ENCODE results near the gene EFCAB10. TPM values are rescaled to one million over a fixed set of nuclear protein-coding genes. Genes with fewer than 3 reads are reported as not detected.

The EFCAB10 gene, protein sequence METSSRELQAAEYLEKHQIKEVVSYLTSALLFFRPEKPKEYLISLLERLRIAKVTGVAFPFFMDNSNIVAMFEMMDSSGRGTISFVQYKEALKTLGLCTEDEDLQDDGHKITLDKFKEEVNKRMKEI
- polyA plus RNA-seq (2012; ENCODE audit: insufficient read depth, insufficient read length) = not detected

DNA sequence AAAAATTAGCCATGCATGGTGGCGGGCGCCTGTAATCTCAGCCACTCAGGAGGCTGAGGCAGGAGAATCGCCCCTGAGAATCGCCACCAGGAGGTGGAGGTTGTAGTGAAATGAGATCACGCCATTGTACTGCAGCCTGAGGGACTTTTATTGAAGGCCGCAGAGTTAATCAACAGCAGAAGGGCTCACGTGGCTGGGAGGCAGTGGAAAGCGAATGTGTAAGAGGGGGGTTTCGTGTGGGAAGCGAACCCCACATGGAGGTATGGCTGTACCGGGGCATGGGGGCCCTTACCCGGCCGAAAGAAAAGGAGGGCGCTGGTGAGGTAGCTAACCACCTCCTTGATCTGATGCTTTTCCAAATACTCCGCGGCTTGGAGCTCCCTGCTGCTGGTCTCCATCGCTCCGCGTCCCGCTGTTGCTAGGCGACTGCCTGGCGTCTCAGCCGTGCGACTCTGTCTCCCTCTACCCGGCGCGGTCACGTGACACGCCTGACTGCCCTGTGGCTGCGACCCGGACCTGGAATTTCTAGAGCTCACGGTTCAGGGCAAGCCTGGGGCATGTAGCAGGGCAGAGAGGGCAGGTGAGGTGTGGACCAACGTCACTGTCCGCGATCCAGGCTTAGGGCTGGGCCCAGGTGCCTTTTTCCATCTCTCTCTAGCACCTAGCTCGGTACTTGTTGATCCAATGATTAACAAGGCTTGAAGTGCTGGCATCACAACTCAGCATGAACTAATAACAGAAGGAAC lies at the start of gene EFCAB10:
TSS of gene EFCAB10 (minus strand) at position 428 of the 746 bp plus-strand sequence. CDS start at position 398, 30 bp downstream.
- no peak for DNase-seq (ENCODE audit: low read depth, low spot score)
- no peak within 1 kb of the TSS for H3K4me3 ChIP-seq (ENCODE audit: low read length)

DNA sequence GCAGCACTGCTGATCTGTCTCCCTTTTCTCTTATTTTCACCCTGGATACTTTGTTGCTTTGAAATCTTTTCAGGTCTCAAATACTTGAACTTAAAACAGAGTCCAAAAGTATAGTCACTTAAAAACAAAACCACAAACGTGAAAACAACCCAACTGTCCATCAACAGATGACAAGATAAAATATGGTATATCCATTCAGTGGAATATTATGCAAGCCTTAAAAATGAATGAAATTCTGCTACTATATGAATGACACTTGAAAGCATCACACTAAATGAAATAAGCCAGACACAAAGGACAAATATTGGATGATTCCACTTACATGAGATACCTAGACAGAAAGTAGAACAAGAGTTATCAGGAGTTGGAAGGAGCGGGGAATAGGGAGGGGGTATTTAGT lies 44.7 kb upstream of the EFCAB10 start:
- DNase-seq (ENCODE audit: low read depth, low spot score) = no peak
- no peak overlapping the region for H3K4me3 ChIP-seq (ENCODE audit: low read length)

DNA sequence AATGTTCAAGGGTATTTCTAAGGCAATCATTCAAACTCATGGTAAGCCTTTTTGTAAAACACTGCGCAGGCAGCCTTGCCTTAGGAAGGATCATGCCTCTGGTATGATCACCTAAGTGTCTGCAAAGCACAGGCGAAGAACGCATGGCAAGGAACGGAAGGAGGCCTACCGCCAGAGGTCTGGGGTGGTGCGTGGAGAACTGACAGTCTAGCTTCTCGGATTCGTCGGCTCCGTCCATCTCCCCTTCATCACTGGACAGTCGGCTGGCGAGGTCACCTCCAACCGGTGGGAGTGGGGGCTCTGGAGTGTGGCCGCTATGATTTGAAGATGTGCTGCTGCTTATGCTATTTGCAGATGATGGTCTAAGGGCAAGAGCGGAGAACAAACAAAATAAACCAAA lies 42.6 kb upstream of the EFCAB10 start:
- DNase-seq (ENCODE audit: low read depth, low spot score) = no peak
- no peak overlapping the region for H3K4me3 ChIP-seq (ENCODE audit: low read length)

DNA sequence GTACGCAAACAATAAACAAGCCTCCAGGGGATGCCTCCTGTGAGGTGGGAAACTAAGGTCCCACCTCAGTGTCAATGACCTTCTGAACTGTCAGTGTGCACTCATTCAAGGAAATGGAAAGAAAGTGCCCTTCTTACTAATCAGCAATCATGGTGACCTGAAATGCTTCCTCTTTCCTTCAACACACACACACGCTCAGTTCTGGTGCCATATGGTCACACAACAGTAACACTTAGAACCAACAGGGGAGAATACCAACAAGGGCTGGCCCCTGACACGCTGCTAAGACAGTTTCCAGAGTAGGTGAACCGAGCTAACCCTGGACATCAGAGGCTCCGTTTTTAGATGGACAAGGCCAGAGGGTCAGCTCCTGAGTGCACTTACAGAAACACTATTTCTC lies 42.1 kb upstream of the EFCAB10 start:
- no peak overlapping the region for H3K4me3 ChIP-seq (ENCODE audit: low read length)
- no peak for DNase-seq (ENCODE audit: low read depth, low spot score)

DNA sequence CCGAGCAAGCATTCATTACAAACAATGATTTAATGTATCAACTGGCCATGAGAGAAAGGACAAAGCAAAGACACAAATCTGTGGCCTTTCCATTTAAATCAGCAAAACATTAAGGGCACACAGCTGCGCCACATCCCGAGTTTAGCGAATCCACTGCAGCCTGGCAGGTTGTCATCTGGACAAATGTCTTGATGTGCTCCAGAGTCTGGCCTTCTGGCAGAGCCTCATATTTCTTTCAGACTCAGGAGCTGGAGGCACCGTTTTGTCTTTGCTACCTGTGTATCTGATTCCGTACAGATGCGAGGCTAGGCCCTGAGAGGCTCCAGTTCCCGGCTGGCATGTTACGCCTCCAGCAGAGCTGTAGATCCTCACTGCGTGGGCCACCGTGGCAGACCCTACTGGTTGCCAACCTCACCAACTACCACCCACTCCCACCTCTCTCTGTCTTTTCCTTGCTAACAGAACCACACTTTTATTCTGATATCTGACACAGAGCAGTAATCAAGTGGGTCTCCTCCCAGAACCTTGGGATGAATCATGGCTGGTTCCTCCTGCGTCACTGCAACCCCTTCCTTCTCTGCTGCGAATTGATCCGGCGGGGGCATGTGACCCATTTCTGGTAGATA lies 40.9 kb upstream of the EFCAB10 start:
- DNase-seq (ENCODE audit: low read depth, low spot score) = no peak
- H3K4me3 ChIP-seq (ENCODE audit: low read length) = no peak overlapping the region

DNA sequence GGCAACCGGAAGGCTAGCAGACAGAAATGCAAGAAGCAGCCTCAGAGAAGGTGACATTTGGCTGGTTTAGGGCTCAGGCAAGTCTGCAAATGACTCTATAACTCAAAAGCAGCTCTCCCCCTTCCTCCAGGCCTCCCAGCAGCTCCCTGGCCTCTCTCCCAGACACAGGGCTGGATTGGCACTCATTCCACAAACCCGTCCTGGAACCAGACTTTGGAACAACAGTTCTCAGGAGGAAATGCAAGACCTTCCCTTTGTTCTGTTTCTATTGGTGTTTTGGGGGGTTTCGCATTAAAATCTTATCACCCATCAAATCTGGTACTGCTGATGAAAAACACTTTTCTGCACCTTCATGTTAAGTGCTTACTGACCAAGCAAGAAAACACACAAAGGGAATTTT lies 40.3 kb upstream of the EFCAB10 start:
- H3K4me3 ChIP-seq (ENCODE audit: low read length) = no peak overlapping the region
- DNase-seq (ENCODE audit: low read depth, low spot score) = no peak

DNA sequence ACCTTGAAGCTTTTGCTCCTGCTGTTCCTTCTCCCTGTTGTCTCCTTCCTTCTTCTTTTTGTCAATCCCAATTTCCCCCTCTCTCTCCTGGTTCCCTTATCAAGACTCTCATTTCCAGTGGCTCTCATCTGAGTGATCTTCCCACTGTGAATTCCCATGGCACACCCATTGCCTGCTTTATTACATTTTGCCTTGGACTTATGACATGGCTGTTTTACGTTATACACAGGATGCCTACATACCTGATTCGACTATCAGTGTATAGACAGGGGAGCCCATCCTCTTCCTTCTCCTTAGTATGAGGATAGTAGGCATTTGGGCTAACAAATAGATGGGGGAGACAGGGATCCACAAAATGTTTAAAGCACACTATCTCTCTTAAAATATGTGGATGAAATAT lies 39.9 kb upstream of the EFCAB10 start:
- DNase-seq (ENCODE audit: low read depth, low spot score) = no peak
- no peak overlapping the region for H3K4me3 ChIP-seq (ENCODE audit: low read length)

DNA sequence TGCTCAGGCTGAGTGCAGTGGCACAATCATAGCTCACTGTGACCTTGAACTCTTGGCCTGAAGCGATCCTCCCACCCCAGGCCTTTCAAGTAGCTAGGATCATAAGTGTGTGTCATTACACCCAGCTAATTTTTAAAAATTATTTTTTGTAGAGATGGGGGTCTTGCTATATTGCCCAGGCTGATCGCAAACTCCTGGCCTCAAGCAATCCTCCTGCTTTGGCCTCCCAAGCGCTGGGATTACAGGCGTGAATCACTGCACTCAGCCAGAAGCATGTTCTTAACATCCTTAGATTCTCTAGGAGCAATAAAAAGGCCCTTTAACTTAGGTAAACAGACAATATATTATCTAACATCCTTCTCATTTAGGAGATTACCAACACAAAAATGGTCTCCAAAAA lies 38.3 kb upstream of the EFCAB10 start:
- no peak overlapping the region for H3K4me3 ChIP-seq (ENCODE audit: low read length)
- no peak for DNase-seq (ENCODE audit: low read depth, low spot score)

DNA sequence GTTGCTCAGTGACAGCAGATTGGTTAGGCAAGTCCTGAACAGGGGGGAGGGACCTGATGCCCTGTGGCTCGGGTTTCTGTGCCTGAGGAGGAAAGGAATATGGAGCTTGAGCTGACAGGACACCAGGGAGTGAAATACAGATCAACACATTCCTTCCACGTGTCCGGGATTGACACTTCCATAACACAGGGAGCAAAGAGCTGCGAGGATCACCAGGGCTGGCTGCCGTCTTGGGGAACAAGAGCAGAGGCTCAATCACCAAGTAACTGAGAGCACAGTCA lies 36.7 kb upstream of the EFCAB10 start:
- DNase-seq (ENCODE audit: low read depth, low spot score) = no peak
- H3K4me3 ChIP-seq (ENCODE audit: low read length) = no peak overlapping the region

DNA sequence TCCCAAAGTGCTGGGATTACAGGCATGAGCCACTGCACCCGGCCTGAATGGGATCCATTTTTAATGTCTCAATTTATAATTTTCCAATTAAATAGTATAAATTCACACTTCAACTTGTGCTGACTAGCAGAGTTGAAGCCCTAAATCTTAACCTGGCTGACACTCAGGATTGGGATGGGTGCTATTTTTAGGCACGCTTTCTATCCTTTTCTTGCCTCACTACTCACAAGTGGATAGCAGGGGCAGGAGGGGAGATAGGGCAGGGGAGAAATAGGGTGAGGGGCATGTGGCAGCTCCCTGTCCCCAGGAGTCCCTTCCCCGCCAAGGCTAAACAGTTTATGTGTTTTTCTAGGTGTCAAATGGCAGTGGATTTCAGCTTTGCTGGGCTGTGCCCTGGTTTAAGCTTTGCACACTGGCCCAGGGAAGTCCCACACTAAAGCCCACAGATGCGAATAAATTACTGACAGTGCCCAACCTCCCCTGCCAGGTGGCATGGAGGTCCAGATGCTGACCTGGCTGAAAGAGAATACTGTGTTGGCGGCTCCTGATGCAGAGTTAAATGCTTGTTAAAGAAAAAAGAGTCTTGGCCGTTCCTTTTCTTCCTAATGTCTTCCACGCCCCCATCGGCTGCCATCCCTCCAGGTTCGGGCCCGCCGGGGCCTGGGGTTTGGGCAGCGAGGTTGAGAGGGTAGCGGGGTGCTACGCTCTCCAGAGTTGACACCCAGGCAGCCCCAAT lies 36.2 kb upstream of the EFCAB10 start:
- no peak overlapping the region for H3K4me3 ChIP-seq (ENCODE audit: low read length)
- DNase-seq (ENCODE audit: low read depth, low spot score) = no peak

DNA sequence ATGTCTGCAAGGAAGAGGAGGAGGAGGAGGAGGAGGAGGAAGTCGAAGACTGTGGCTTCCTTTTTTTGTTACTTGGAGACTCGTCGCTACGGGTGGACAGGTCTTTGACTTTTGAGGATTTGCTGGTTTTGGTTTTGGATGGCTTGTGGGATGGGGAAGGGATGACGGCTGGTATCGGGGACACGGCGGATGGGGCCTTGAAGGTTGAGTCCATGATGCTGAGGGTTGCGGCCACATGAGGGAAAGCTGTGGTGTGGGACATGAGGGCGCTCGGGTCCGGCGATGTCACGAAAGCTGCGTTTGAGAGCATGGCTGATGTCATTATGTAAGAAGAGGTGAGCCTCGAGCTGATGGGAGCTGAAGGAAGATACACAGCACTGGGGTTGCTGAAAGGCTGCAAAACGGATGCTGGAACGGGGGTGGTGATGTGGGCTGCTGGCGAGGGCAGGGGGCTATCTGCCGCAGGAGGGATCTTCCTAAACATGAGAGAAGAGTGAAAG lies 33.1 kb upstream of the EFCAB10 start:
- H3K4me3 ChIP-seq (ENCODE audit: low read length) = no peak overlapping the region
- no peak for DNase-seq (ENCODE audit: low read depth, low spot score)

DNA sequence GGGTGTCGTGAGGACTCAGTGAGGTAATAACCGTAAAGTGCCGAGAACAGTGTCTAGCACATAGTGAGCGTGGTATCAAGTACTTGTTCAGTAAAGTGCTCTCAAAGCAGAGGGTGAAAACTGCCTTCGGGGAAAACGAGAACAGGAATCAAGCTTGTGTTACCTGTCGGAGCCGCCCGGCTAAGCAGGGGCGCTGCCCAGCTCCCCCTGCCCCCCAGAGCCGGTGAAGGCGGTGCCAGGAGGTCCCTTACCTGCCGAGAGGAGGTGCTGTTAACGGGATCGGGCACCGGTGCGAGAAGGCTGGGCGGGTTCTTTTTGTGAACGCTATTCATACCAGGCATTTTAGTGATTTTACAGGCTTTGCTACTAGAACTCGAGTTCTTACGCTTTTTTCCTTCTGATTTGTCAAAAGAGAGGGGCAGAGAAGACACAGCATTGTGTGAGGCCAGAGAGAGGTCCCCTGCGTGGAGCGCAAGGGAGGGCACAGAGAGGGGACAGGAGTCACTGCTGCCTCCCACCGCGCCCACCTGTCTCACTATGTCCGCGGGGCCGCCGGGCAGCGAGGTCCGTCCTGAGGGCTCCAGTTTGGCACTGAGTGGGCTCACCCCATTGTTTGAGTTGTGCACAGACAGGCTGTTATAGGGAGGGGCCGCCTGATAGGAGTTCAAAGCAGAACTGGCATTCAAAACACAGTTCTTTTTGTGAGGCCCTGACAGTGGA lies 32.5 kb upstream of the EFCAB10 start:
- H3K4me3 ChIP-seq (ENCODE audit: low read length) = no peak overlapping the region
- no peak for DNase-seq (ENCODE audit: low read depth, low spot score)

DNA sequence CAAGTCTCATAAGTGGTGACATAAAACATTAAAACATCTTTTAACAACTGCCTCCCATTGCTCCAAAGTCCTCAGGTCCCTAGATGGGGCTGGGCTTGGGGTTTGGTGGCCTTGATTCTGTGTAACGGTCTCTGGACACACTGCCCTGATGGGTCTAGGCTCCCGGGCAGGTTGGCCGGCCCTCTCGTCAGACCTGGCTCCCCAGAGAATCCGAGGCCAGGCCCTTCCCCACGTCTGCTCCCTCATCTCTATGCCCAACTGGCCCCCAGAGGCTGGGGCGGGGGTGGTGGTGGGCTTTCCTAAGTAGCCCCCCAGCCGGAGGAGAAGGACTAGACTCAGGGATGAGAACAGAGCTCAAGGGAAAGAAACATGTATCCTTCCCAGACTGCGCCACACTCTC lies 31.5 kb upstream of the EFCAB10 start:
- DNase-seq (ENCODE audit: low read depth, low spot score) = no peak
- no peak overlapping the region for H3K4me3 ChIP-seq (ENCODE audit: low read length)

DNA sequence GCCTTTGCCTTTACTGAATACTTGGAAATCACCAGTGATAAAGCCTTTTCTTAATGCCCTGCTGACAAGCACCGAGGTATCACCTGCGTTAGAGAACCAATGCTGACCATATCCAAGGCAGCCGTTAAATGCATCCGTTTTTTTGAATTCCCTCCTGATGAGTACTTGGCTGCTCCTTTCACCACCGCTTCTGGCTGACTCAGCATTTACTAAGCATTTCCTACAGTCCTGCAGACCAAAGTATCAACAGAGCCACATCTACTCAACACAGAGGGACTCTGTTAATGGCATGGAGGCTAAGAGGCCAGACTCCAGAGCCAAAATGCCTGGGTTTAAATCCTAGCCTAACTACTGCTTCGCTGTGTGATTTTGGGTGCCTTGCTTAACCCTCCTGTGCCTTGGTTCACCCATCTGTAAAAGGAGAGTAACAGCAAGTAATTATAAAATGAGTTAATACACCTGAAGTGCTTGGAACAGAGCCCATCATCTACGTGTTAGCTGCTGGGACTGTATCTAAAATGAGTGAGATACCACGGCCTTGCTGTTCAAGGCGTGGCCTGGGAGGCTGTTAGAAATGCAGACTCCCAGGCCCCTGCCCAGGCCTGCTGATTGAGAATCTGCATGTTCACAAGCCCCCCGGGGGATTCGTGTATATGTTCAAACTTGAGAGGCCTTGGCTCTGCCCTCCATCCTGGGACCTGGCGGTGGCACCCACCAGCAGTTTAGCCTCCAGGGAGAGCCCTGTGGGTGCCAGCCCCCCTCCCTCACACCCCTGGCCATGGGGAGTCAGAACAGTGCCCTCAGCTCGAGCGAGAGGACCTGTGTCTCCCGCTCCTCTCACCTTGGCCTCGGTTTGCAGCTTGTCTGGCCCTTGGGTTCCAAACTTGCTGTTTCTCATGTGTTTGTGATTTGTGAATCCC lies 30.8 kb upstream of the EFCAB10 start:
- no peak for DNase-seq (ENCODE audit: low read depth, low spot score)
- no peak overlapping the region for H3K4me3 ChIP-seq (ENCODE audit: low read length)

DNA sequence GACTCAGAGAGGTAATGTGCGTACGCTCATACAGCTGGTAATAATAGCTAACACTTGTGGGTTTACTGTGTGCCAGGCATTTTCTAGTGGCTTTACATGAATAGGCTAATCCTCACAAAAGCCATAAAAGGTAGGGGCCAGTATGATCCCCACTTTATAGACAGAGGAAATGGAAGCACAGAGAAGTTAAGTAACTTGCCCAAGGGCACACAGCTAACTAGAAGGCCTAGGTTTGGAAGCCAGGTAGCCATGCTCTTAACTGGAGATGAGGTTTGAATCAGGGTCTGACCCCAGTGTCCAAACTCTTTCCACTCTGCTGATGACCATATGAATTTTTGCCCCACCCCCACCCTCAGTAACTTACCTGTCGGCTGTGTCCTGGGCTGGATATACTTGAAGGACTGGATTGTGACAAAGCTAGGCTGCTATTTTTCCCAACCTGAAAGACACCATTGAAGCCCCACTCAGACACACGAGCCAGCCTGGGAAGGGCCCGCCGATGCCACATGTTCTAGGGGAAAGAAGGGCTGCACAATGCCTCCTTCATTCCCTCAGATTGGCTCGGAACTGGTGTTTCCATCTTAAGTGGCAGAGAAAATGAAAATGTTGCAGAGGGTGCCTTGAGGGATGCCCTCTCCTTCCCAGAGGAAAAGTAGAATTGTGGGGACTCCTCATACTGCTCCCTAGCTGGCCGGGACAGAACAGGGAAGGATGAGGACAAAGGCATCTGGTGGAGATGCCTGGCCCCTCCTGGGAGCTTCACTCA lies 29.1 kb upstream of the EFCAB10 start:
- DNase-seq (ENCODE audit: low read depth, low spot score) = no peak

DNA sequence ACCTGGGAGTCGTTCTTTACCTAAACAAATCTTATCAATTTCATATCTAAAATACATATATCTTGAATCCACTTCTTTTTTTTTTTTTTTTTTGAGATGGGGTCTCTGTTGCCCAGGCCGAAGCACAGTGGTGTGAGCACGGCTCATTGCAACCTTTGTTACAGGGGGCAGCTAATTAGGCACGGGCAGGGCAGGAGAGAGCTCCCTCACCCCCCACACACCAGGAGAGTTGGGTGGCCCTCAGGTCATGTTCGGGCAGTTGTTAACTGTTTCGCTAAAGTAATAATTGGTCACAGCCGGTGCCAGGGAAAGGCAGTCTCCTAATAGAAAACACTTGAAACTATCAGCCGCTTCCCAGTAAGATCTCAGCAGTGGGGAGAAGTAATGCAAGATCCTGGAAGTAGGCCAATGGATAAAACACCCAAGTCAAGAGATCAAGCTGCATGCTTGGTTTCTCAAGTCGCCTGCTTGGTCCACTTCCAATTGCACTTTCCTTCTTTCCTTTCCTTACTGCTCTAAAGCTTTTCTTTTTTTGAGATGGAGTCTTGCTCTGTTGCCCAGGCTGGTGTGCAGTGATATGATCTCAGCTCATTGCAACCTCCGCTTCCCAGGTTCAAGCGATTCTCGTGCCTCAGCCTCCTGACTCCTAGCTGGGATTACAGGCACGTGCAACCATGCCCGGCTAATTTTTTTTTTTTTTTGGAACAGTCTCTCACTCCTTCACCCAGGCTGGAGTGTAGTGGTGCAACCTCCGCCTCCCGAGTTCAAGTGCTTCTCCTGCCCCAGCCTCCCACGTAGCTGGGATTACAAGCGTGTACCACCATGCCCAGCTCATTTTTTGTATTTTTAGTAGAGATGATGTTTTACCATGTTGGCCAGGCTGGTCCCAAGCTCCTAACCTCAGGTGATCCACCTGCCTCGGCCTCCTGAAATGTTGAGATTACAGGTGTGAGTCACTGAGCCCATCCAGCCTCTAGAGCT lies 21.3 kb upstream of the EFCAB10 start:
- no peak overlapping the region for H3K4me3 ChIP-seq (ENCODE audit: low read length)
- no peak for DNase-seq (ENCODE audit: low read depth, low spot score)

More for the DNA sequence above, 29.1 kb upstream of the EFCAB10 start:
- H3K4me3 ChIP-seq (ENCODE audit: low read length) = no peak overlapping the region
